ENCODE measurements around the gene IGSF11.

Gene IGSF11

GRCh38 chr3:118946449-118946848 lies 88.2 kb downstream of the IGSF11 start:
- no peak for DNase-seq

DNA sequence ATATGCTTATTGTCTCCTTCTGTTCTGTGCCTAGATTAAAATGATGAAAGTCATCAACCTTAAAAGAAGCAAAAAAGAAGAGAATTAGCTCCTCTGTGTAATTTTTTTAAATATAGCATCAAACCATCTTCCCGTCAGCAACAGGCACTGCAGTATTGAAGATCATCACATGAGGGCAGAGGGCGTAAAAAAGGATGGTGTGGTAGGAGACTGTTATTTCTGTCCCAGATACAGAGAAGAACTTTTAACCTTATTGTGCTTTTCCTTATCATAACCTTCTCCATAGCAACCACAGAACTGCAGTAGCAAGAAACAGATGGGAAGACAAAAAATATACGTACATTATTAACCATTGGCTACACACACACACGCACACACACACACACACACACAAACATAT lies 88.8 kb downstream of the IGSF11 start:
- no peak for DNase-seq

DNA sequence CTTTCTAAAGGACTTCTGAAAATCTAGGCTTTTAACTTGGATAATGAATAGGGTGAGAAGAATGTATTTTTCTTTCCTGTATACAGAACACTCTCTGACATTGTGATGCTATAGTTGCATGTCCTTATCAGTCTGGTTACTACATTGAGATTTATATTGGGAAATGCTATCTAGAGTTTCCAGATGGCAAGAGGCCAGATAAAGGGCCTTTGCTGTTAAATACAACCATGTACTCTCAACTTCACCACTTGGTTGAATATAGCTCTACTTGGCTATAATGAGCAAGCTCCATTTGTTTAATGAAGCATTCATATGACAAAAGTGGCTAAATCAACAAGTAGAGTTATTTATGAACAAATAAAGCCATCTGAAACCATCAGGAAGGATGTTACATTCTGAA lies 91.0 kb downstream of the IGSF11 start:
- DNase-seq = no peak

DNA sequence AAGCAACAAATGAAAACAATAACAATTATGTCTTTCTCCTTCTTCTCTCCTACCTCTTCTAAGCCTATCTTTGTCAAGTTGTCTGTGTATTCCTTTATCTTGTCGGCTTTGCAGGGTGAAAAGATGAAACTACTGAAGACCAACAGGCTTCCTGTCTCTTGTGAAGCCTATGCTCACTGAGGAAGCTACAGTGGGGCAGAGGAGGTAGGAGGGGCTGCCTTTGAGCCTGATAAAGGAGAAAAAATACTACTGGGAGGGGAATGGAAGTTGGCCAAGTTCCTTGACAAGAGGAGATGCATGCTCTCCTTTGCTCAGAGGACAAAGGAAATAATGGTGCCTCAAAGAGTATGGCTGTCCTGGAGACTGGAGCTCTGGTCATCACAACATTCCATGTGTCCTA lies 92.0 kb downstream of the IGSF11 start:
- DNase-seq = no peak

- no peak for DNase-seq
These were observed 92.5 kb downstream of the IGSF11 start for GRCh38 chr3:118942195-118942594.

DNA sequence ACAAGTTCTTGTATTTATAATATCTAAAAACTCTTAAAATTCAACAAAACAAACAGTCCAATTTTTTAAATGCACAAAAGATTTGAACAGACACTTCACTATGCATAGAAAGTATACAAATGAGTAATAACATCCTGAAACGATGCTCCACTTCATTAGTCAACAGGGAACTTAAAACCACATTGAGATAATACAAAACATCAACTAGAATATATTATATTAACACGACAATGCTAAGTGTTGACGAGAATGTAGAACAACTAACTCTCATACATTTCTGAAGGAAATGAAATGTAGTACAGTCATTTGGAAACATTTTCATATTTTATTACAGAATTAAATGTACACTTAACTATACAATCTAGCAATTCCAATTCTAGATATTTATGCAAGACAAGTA lies 93.4 kb downstream of the IGSF11 start:
- DNase-seq = no peak

- DNase-seq = no peak
These were observed 96.3 kb downstream of the IGSF11 start for GRCh38 chr3:118938183-118938961.

DNA sequence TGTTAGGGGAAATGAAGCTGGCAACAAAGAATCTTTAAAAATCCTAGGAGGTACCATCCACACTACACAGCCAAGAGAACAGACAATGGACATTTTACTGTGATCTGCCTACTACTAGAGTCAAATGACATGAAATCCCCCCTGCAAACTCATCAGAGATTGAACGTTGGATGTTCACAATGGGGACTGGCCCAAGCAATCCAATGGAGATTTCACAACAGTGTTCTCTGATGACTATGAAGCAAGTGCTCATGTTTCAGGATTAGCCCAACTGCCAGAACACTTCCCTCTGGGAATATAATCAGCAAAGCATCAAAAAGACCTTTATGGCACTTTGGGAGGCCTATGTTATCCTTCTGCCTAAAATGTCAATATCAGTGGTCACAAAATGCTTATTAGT lies 97.8 kb downstream of the IGSF11 start:
- DNase-seq = no peak

DNA sequence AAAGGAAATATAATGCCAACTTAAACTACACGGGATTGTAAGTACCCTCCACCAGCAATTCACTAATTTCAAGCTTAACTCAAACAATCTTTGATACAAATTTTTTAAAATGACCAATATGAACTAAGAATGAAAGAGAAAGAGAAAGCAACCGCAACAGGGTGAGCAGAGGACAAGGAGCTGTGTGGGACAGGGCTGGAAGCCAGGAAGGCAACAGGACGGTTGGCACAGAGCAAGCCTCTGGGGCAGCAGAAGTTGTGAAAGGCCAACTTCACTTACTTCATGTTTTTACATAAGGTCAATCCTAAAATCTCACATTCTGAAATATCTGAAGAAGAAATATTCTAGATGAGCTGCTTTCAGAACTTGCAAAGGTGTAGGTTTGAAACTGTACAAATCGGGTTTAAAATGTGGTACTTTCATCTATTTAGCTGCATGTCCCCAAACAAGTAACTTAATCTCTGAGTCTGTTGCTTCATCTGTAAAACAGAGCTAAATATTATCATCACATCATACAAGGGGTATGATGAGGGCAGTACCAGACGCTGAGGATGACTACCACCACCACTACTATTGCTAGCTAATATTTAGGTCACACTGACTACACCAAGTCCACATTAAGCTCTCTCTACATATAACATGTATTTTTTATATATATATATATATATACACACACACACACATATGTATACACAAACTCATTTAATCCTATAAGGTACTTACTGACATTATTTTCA lies 101.7 kb downstream of the IGSF11 start:
- no peak for DNase-seq

DNA sequence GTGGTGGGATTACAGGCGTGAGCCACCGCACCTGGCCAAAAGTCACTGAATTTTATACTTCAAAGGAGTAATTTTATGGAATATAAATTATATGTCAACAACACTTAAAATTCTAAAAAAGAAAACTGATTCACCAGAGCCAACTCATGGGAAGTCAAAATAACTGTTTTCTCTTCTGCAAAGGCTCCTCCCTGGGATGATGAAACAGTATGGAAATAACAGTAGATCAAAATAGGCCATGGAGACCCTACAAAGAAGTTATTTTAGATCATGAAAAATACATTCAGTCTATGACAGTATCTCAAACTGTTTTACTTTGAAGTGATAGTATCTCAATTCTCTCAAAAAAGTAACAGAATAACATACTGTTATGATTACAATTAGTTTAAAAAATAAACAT lies 102.7 kb downstream of the IGSF11 start:
- no peak for DNase-seq

- no peak for DNase-seq
These were observed 107.2 kb downstream of the IGSF11 start for GRCh38 chr3:118927449-118927848.

- no peak for DNase-seq
These were observed 122.5 kb downstream of the IGSF11 start for GRCh38 chr3:118912188-118912587.

DNA sequence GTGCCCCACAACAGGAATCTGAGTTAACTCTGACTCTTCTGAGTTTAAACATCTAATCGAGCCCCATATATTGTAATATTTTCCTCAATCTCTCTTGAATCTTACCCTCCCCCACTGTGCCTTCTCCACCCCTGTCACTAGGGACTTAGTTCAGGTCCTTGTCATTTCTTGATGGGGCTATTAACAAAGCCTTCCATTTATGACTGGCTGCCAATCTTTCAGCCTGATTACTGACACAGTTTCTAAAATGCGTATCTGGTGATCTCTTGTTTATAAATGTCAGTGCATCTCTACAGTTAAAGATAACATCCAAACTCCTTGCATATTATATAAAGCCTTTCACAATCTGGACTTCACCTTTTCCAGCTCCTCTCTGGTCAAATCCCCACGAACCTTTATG lies 124.3 kb downstream of the IGSF11 start:
- no peak for DNase-seq

DNA sequence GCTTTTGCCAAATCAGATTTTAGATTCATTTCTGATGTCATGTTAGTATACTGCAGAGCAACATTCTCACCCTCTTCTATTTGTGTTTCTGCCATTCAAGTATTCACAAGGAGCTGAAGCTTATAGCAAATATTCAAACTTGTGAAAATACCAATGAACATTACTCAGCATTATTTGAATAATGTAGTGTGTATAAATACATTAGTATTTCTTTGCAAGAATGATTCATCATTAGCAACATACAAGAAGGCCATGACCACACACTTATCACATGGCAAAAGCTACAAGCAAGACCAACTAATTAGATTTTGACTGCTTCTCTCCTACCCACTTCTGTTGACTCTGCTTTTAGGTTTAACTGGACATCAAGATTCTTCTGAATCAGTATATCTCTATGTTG lies 124.9 kb downstream of the IGSF11 start:
- DNase-seq = no peak

GRCh38 chr3:118907909-118908308 lies 126.7 kb downstream of the IGSF11 start:
- no peak for DNase-seq

GRCh38 chr3:118900737-118901525 lies 133.7 kb downstream of the IGSF11 start:
- no peak for DNase-seq

- DNase-seq = no peak
These were observed 144.4 kb downstream of the IGSF11 start for GRCh38 chr3:118890206-118890605.

- DNase-seq = no peak
These were observed 145.0 kb downstream of the IGSF11 start for GRCh38 chr3:118889691-118890090.

- no peak for DNase-seq
These were observed 147.9 kb downstream of the IGSF11 start for GRCh38 chr3:118886708-118887107.

- peak; percentile 72 for DNase-seq
These were observed 149.9 kb downstream of the IGSF11 start for GRCh38 chr3:118884748-118885206.

DNA sequence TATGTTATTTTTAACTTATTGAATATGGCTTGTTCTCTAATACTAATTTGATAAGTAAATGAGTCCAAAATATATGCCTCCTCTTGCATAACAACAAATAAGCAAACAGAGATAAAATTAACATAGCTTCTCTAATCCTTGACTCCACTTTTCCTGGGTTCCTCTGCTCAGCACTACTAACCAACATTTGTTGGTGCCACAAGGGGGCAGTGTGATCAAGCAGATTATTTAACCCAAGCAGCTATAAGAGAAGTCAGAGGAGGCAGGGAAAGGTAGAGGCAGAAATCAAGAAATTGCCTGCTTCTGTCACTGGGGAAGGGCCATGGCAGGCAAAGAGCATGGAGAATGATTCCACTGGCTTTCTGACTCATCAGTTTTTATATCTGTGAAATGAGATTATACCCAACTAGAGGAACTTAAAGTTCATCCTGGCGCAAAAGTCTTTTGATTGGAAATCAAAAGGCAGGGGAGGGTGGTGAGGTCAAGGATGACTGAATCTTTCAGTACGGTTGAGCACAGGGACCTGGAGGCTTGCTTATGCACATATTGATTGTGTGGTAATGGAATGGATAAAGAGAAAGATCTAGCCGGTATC lies 152.2 kb downstream of the IGSF11 start:
- DNase-seq = peak; percentile 72

DNA sequence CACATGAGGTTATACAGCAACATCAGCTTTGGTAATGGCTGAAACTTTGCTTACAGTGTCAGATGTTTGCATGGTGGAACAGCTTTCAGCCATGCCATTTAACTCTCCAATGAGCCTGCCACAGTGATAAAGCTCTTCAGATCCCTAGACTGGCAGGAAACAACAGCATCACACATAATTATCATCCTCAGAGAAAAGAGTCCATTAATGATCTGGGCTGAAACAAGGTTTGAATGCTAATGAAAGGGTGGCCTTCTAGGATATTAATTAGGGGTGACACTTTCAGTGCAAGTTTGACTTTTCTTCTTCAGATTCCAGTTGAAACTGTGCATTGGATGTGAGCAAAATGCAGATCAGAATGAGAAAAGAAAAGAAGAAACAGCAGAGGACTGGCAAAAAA lies 166.6 kb downstream of the IGSF11 start:
- no peak for DNase-seq

- DNase-seq = no peak
These were observed 170.8 kb downstream of the IGSF11 start for GRCh38 chr3:118863731-118864322.

Data from CD4-positive, alpha-beta T cell treated with Interleukin-17A for 1 hour (primary cell).